ENCODE results near the gene HNRNPH3.

The HNRNPH3 gene

DNA sequence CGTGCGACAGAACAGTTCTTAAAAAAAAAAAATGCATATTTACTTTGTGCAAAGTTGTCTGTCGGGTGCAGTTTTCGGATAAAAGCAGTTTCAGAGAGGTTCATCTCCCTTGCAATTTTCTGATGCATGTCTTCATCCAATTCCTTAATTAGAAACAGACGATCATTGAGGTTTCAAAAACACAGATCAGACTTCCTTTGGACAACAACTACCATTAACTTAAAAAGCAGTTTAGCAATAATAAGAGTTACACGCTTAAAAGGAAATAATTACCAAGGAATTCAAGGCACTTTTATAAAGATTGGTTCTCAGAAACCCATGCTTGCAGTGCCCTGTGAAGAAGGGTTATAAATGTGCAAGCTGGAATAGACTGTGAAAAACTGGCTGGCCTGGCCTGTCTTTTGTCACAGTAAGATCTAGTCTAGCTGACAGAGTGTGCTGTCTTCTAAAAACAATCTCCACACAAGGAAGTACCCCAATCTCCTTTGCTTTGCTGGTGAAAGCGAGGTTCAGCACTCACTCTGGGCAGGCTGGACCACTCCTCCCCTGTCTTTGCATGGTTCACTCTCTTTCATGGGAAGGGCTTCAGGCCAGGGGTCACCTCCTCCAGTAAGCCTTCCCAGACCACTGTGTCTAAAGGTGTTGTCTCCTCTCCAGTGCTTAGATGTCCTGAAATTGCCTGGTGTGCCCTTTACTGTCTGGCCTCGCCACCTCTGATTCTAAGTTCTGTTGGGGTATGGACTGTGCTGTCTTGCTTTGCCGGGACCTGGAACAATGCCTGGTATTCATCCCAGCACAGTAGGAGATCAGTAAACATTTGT is 34.8 kb upstream of the HNRNPH3 start:
- Histone ChIP-seq H3K27me3 (ENCODE audit: insufficient read depth, low read length) (no peaks in the 10 kb centered on the region), H3K23ac (ENCODE audit: low read length) (no peak overlapping the region), H2BK5ac (ENCODE audit: low read depth, low read length, poor library complexity) (no peak overlapping the region), H3K79me1 (ENCODE audit: low read length) (no peaks in the 10 kb centered on the region), H3K18ac (ENCODE audit: low read length) (no peak overlapping the region), H4K91ac (ENCODE audit: low read depth, low read length) (no peak overlapping the region), H2BK12ac (ENCODE audit: low read length) (no peak overlapping the region), H3K14ac (ENCODE audit: low read length) (no peak overlapping the region), H3K4me2 (ENCODE audit: low read length) (no peak overlapping the region), H4K12ac (ENCODE audit: low read depth, low read length) (no peak overlapping the region), H4K8ac (ENCODE audit: low read depth, low read length) (no peak overlapping the region), H3K9me3 (ENCODE audit: insufficient read depth, low read depth, low read length) (no peaks in the 10 kb centered on the region), H3K4ac (ENCODE audit: low read depth, low read length) (no peak overlapping the region), H2AK5ac (ENCODE audit: low read length) (no peak overlapping the region), H3K4me3 (ENCODE audit: low read depth, low read length) (no peak overlapping the region), H3K79me2 (ENCODE audit: control insufficient read depth, insufficient read depth, low read length, poor library complexity) (no peaks in the 10 kb centered on the region), H2BK120ac (ENCODE audit: insufficient read depth, low read length, poor library complexity) (no peak overlapping the region), H3K9ac (ENCODE audit: low read length) (no peak overlapping the region), H3K27ac (ENCODE audit: low read depth, low read length) (no peak overlapping the region), H3K36me3 (ENCODE audit: control insufficient read depth in 1 of 2, insufficient read depth in 2 of 2, low read length in 2 of 2) (no peaks in the 10 kb centered on the region), H3K4me1 (ENCODE audit: control insufficient read depth in 1 of 2, insufficient read depth in 2 of 2, low read length in 2 of 2) (peaks cover 4 to 5% of the 10 kb centered on the region in 2 experiments), H2AFZ (ENCODE audit: insufficient read depth, low read length, poor library complexity) (no peak overlapping the region)
- no peak for DNase-seq
- WGBS (ENCODE audit: extremely low coverage, insufficient coverage, insufficient read length) = no CpG with 5 or more reads among the region's 9 CpGs

DNA sequence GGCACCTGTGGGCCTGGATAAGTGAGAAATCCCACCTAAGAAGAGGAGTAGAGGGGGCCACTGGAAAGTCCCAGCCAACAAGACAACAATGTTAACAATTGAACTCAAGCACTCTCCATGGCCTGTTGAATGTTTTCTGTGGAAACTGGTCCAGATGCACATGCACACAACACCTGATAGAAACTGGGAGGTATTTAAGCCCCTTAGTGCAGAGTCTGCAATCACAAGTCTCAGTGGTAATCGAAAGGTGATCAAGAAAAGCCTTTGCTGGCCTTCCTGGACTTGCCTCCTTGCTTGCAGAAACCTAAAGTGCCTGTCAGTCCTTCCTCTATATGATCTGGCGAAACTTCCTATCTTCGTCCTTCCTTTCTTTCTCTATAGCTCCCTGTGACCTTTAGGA is 30.6 kb upstream of the HNRNPH3 start:
- Histone ChIP-seq H4K8ac (ENCODE audit: low read depth, low read length) (no peak overlapping the region), H3K79me2 (ENCODE audit: control insufficient read depth, insufficient read depth, low read length, poor library complexity) (no peaks in the 10 kb centered on the region), H3K4me3 (ENCODE audit: low read depth, low read length) (no peak overlapping the region), H3K23ac (ENCODE audit: low read length) (no peak overlapping the region), H3K27me3 (ENCODE audit: insufficient read depth, low read length) (no peaks in the 10 kb centered on the region), H3K4me2 (ENCODE audit: low read length) (no peak overlapping the region), H4K12ac (ENCODE audit: low read depth, low read length) (no peak overlapping the region), H3K36me3 (ENCODE audit: control insufficient read depth in 1 of 2, insufficient read depth in 2 of 2, low read length in 2 of 2) (no peaks in the 10 kb centered on the region), H2BK12ac (ENCODE audit: low read length) (no peak overlapping the region), H3K18ac (ENCODE audit: low read length) (no peak overlapping the region), H3K4ac (ENCODE audit: low read depth, low read length) (no peak overlapping the region), H2AK5ac (ENCODE audit: low read length) (no peak overlapping the region), H2AFZ (ENCODE audit: insufficient read depth, low read length, poor library complexity) (no peak overlapping the region), H3K4me1 (ENCODE audit: control insufficient read depth in 1 of 2, insufficient read depth in 2 of 2, low read length in 2 of 2) (peaks cover 4 to 5% of the 10 kb centered on the region in 2 experiments), H4K91ac (ENCODE audit: low read depth, low read length) (no peak overlapping the region), H2BK120ac (ENCODE audit: insufficient read depth, low read length, poor library complexity) (no peak overlapping the region), H3K9me3 (ENCODE audit: insufficient read depth, low read depth, low read length) (no peaks in the 10 kb centered on the region), H3K9ac (ENCODE audit: low read length) (no peak overlapping the region), H3K79me1 (ENCODE audit: low read length) (no peaks in the 10 kb centered on the region), H2BK5ac (ENCODE audit: low read depth, low read length, poor library complexity) (no peak overlapping the region), H3K14ac (ENCODE audit: low read length) (no peak overlapping the region), H3K27ac (ENCODE audit: low read depth, low read length) (no peak overlapping the region)
- DNase-seq = no peak
- no CpG with 5 or more reads among the region's 3 CpGs for WGBS (ENCODE audit: extremely low coverage, insufficient coverage, insufficient read length)

DNA sequence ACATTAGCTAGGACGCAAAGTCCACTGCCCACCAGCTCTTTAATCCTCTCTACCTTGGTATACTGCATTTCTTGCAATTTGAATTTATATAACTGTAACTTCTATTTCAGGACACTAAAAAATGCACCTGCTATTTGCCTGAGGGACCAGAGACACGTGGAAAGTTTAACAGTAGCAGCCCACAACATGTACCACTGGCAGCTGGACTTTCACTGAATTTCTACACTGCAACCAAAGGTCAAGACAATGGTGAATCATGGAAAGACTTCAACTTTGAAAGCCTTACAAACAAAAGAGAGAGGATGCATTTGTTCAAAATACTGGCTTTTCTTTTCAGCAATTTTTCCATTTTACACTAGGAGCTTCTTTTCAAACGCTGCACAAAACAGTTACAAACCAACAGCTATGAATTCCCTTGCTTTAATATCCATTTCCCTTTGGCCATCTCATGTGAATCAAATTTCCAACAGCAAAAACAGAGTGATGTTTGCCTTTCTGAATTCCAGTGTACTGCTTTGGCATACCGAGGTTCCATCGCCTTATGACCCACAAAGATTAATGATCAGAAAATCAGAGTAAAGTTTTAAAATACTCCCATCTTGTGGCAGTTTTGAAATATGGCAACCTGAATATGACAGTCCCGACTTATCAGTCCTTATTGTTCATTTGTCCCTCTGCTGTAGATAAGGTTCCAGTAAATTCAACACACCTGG is 29.9 kb upstream of the HNRNPH3 start:
- H3K18ac ChIP-seq (ENCODE audit: low read length) = no peak overlapping the region
- H3K4me3 ChIP-seq (ENCODE audit: low read depth, low read length) = no peak overlapping the region
- no peak overlapping the region for H3K4me2 ChIP-seq (ENCODE audit: low read length)
- H3K4me1 ChIP-seq (ENCODE audit: control insufficient read depth in 1 of 2, insufficient read depth in 2 of 2, low read length in 2 of 2) = peaks cover 4 to 5% of the 10 kb centered on the region in 2 experiments
- no peak overlapping the region for H3K14ac ChIP-seq (ENCODE audit: low read length)
- no peak overlapping the region for H2AFZ ChIP-seq (ENCODE audit: insufficient read depth, low read length, poor library complexity)
- no peak overlapping the region for H4K12ac ChIP-seq (ENCODE audit: low read depth, low read length)
- H3K79me2 ChIP-seq (ENCODE audit: control insufficient read depth, insufficient read depth, low read length, poor library complexity) = no peaks in the 10 kb centered on the region
- no peaks in the 10 kb centered on the region for H3K79me1 ChIP-seq (ENCODE audit: low read length)
- no peak overlapping the region for H2AK5ac ChIP-seq (ENCODE audit: low read length)
- H3K4ac ChIP-seq (ENCODE audit: low read depth, low read length) = no peak overlapping the region
- peak; percentile 14 to 63 for DNase-seq
- no peak overlapping the region for H2BK120ac ChIP-seq (ENCODE audit: insufficient read depth, low read length, poor library complexity)
- no peaks in the 10 kb centered on the region for H3K36me3 ChIP-seq (ENCODE audit: control insufficient read depth in 1 of 2, insufficient read depth in 2 of 2, low read length in 2 of 2)
- no peak overlapping the region for H3K27ac ChIP-seq (ENCODE audit: low read depth, low read length)
- H4K91ac ChIP-seq (ENCODE audit: low read depth, low read length) = no peak overlapping the region
- no CpG with 5 or more reads among the region's 6 CpGs for WGBS (ENCODE audit: extremely low coverage, insufficient coverage, insufficient read length)
- no peak overlapping the region for H2BK5ac ChIP-seq (ENCODE audit: low read depth, low read length, poor library complexity)
- H3K9me3 ChIP-seq (ENCODE audit: insufficient read depth, low read depth, low read length) = no peaks in the 10 kb centered on the region
- H3K9ac ChIP-seq (ENCODE audit: low read length) = no peak overlapping the region
- H3K23ac ChIP-seq (ENCODE audit: low read length) = no peak overlapping the region
- H4K8ac ChIP-seq (ENCODE audit: low read depth, low read length) = no peak overlapping the region
- no peak overlapping the region for H2BK12ac ChIP-seq (ENCODE audit: low read length)
- H3K27me3 ChIP-seq (ENCODE audit: insufficient read depth, low read length) = no peaks in the 10 kb centered on the region

DNA sequence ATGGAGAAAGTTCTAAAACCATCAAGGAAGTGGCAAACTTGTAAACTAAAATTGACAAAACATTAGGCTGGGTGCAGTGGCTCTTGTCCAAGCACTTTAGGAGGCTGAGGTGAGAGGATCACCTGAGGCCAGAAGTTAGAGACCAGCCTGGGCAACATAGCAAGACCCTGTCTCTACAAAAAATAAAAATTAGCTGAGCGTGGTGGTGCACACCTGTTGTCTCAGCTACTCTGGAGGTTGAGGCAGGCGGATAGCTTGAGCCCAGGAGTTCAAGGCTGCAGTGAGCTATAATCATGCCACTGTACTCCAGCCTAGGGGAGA is 29.4 kb upstream of the HNRNPH3 start:
- no peaks in the 10 kb centered on the region for H3K79me2 ChIP-seq (ENCODE audit: control insufficient read depth, insufficient read depth, low read length, poor library complexity)
- H3K4ac ChIP-seq (ENCODE audit: low read depth, low read length) = no peak overlapping the region

More for the DNA sequence above, 29.4 kb upstream of the HNRNPH3 start:
- no peak overlapping the region for H2BK12ac ChIP-seq (ENCODE audit: low read length)
- H3K79me1 ChIP-seq (ENCODE audit: low read length) = no peaks in the 10 kb centered on the region
- H3K27ac ChIP-seq (ENCODE audit: low read depth, low read length) = no peak overlapping the region
- DNase-seq = no peak
- H3K9me3 ChIP-seq (ENCODE audit: insufficient read depth, low read depth, low read length) = no peaks in the 10 kb centered on the region
- no peak overlapping the region for H2AK5ac ChIP-seq (ENCODE audit: low read length)
- no peak overlapping the region for H3K18ac ChIP-seq (ENCODE audit: low read length)
- no peak overlapping the region for H4K12ac ChIP-seq (ENCODE audit: low read depth, low read length)
- H3K14ac ChIP-seq (ENCODE audit: low read length) = no peak overlapping the region
- H4K91ac ChIP-seq (ENCODE audit: low read depth, low read length) = no peak overlapping the region
- WGBS (ENCODE audit: extremely low coverage, insufficient coverage, insufficient read length) = no CpG with 5 or more reads among the region's 2 CpGs
- H2BK120ac ChIP-seq (ENCODE audit: insufficient read depth, low read length, poor library complexity) = no peak overlapping the region
- no peak overlapping the region for H3K9ac ChIP-seq (ENCODE audit: low read length)
- H3K27me3 ChIP-seq (ENCODE audit: insufficient read depth, low read length) = no peaks in the 10 kb centered on the region
- peaks cover 0 to under 1% of the 10 kb centered on the region in 2 experiments for H3K4me1 ChIP-seq (ENCODE audit: control insufficient read depth in 1 of 2, insufficient read depth in 2 of 2, low read length in 2 of 2)
- H3K4me3 ChIP-seq (ENCODE audit: low read depth, low read length) = no peak overlapping the region
- H3K23ac ChIP-seq (ENCODE audit: low read length) = no peak overlapping the region
- no peaks in the 10 kb centered on the region for H3K36me3 ChIP-seq (ENCODE audit: control insufficient read depth in 1 of 2, insufficient read depth in 2 of 2, low read length in 2 of 2)
- no peak overlapping the region for H4K8ac ChIP-seq (ENCODE audit: low read depth, low read length)
- H2BK5ac ChIP-seq (ENCODE audit: low read depth, low read length, poor library complexity) = no peak overlapping the region
- H2AFZ ChIP-seq (ENCODE audit: insufficient read depth, low read length, poor library complexity) = no peak overlapping the region
- H3K4me2 ChIP-seq (ENCODE audit: low read length) = no peak overlapping the region
